GM21360 (cell line): ENCODE results near the gene UFSP2.

Source experiments
- ATAC-seq: cut with Tn5 transposase; IDR thresholded peaks from one replicate; pipeline ENCODE4 v1.9.1; 2021; ENCODE audit warnings: mild to moderate bottlenecking, moderate library complexity; ENCODE audit not compliant: unreplicated experiment

Gene UFSP2

GRCh38 chr4:185429660-185430059, 3.9 kb upstream of the UFSP2 start:
- no peak for ATAC-seq

GRCh38 chr4:185426960-185427688, 1.4 kb upstream of the UFSP2 start:
- ATAC-seq, result no peak

GRCh38 chr4:185424905-185425646, 688 bp downstream of the UFSP2 start:
- no peak for ATAC-seq

GRCh38 chr4:185421366-185422124, 4.2 kb downstream of the UFSP2 start:
- no peak for ATAC-seq

- no peak for ATAC-seq
Observed at GRCh38 chr4:185416955-185417354, 8.8 kb downstream of the UFSP2 start.

- no peak for ATAC-seq
Observed at GRCh38 chr4:185412412-185412811, 13.4 kb downstream of the UFSP2 start.

- ATAC-seq, result no peak
Observed at GRCh38 chr4:185411849-185412248, 13.9 kb downstream of the UFSP2 start.

- no peak for ATAC-seq
Observed at GRCh38 chr4:185408432-185408831, 17.3 kb downstream of the UFSP2 start.

GRCh38 chr4:185405296-185405999, 20.3 kb downstream of the UFSP2 start:
- ATAC-seq, result peak; percentile 47

- no peak for ATAC-seq
Observed at GRCh38 chr4:185404031-185404430, 21.7 kb downstream of the UFSP2 start.

GRCh38 chr4:185399466-185399865, 26.3 kb downstream of the UFSP2 start:
- no peak for ATAC-seq

GRCh38 chr4:185398618-185399017, 27.1 kb downstream of the UFSP2 start:
- ATAC-seq, result no peak

GRCh38 chr4:185396724-185397385, 28.9 kb downstream of the UFSP2 start, which contains the start of gene ANKRD37:
ANKRD37 (plus strand) TSS chr4:185396841; CDS start chr4:185396924, 83 bp downstream.
- no peak for ATAC-seq

- peak; percentile 72 for ATAC-seq
Observed at GRCh38 chr4:185395956-185396723, 29.6 kb downstream of the UFSP2 start.

GRCh38 chr4:185395238-185395955, 30.4 kb downstream of the UFSP2 start, which contains the start of gene LRP2BP:
LRP2BP (minus strand) TSS chr4:185395924; CDS start chr4:185378186, 17,738 bp downstream.
- no peak for ATAC-seq

GRCh38 chr4:185394568-185395237, 31.1 kb downstream of the UFSP2 start:
- no peak for ATAC-seq

- no peak for ATAC-seq
Observed at GRCh38 chr4:185392156-185392555, 33.6 kb downstream of the UFSP2 start.

- ATAC-seq, result no peak
Observed at GRCh38 chr4:185390941-185391340, 34.8 kb downstream of the UFSP2 start.
